ENCODE results near the gene PANK4. TPM values are rescaled to one million over a fixed set of nuclear protein-coding genes. Genes with fewer than 3 reads are reported as not detected.

PANK4 gene
- total RNA-seq, 1 donor from 2014 or later: 55.2 TPM

DNA sequence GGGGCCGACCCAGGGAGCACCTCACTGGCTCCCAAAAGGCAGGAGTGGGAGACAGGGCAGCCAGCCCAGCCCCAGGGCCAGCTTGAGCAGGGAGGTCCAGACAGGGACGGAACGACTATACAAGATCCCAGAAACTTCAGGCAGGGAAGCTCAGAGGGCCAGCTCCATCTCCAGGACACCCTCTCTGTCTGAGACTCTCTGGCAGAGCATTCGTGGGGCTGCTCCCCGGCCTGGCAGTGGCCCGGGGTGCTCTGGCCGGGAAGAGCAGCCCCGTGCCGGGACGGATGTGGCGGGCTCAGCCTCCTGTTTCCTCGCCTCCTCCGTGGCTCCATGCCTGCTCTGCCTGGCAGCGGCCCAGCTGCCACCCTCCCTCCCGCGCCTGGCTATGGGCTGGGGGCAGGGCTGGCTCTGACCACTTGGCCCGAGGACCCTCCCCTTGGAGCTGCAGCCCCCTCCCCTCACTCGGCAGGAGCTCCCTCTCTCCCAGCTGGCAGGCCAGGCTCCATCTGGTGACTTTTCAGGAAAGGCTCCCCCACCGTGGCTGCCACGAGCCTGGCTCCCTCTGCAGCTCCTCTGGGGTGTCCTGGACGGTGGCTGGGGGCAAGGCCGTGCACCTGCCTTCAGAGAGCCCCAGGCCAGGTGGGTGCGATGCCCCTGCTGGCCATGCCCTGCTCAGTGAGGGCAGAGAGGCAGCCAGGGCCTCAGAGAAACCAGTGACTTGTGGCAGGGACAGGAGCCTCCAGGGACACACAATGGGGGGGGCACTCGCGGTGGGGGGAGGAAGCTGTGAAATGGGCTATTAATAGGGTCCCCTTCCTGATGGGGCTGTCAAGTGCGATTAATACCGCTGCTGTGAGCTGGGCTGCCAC, 55.9 kb downstream of the PANK4 start:
- intact Hi-C loops (cut with micrococcal nuclease): no loop called here
- no peak for DNase-seq
- Mint-ChIP-seq H3K4me3 (no peak overlapping the region), H3K36me3 (ENCODE audit: low read depth) (no peaks in the 10 kb centered on the region), H3K27me3 (no peaks in the 10 kb centered on the region), H3K27ac (no peak overlapping the region), H3K4me1 (no peaks in the 10 kb centered on the region), H3K9me3 (no peaks in the 10 kb centered on the region)

GRCh38 chr1:2469103-2469940, 57.1 kb downstream of the PANK4 start:
- no peak for DNase-seq
- Mint-ChIP-seq H3K9me3 (no peaks in the 10 kb centered on the region), H3K4me1 (no peaks in the 10 kb centered on the region), H3K36me3 (ENCODE audit: low read depth) (no peaks in the 10 kb centered on the region), H3K27me3 (no peaks in the 10 kb centered on the region), H3K27ac (no peak overlapping the region), H3K4me3 (no peak overlapping the region)
- intact Hi-C loops (cut with micrococcal nuclease): no loop called here

GRCh38 chr1:2468540-2468939, 57.9 kb downstream of the PANK4 start:
- Mint-ChIP-seq H3K4me3 (no peak overlapping the region), H3K4me1 (no peaks in the 10 kb centered on the region), H3K36me3 (ENCODE audit: low read depth) (no peaks in the 10 kb centered on the region), H3K27me3 (no peaks in the 10 kb centered on the region), H3K27ac (no peak overlapping the region), H3K9me3 (no peaks in the 10 kb centered on the region)
- no peak for DNase-seq
- intact Hi-C loops (cut with micrococcal nuclease): no loop called here

GRCh38 chr1:2468041-2468472, 58.3 kb downstream of the PANK4 start:
- Mint-ChIP-seq H3K36me3 (ENCODE audit: low read depth) (no peaks in the 10 kb centered on the region), H3K9me3 (no peaks in the 10 kb centered on the region), H3K27me3 (no peaks in the 10 kb centered on the region), H3K4me1 (no peaks in the 10 kb centered on the region), H3K4me3 (no peak overlapping the region), H3K27ac (no peak overlapping the region)
- intact Hi-C loops (cut with micrococcal nuclease): no loop called here
- DNase-seq: peak; percentile 82

GRCh38 chr1:2466958-2467554, 59.3 kb downstream of the PANK4 start:
- Mint-ChIP-seq H3K4me3 (no peak overlapping the region), H3K36me3 (ENCODE audit: low read depth) (no peaks in the 10 kb centered on the region), H3K4me1 (no peaks in the 10 kb centered on the region), H3K27ac (no peak overlapping the region), H3K27me3 (no peaks in the 10 kb centered on the region), H3K9me3 (no peaks in the 10 kb centered on the region)
- intact Hi-C loops (cut with micrococcal nuclease): no loop called here
- peak; percentile 79 for DNase-seq

GRCh38 chr1:2466270-2466665, 60.1 kb downstream of the PANK4 start:
- Mint-ChIP-seq H3K27me3 (no peaks in the 10 kb centered on the region), H3K27ac (no peak overlapping the region), H3K4me3 (no peak overlapping the region), H3K9me3 (no peaks in the 10 kb centered on the region), H3K36me3 (ENCODE audit: low read depth) (no peaks in the 10 kb centered on the region), H3K4me1 (no peaks in the 10 kb centered on the region)
- DNase-seq: no peak
- intact Hi-C loops (cut with micrococcal nuclease): no loop called here

DNA sequence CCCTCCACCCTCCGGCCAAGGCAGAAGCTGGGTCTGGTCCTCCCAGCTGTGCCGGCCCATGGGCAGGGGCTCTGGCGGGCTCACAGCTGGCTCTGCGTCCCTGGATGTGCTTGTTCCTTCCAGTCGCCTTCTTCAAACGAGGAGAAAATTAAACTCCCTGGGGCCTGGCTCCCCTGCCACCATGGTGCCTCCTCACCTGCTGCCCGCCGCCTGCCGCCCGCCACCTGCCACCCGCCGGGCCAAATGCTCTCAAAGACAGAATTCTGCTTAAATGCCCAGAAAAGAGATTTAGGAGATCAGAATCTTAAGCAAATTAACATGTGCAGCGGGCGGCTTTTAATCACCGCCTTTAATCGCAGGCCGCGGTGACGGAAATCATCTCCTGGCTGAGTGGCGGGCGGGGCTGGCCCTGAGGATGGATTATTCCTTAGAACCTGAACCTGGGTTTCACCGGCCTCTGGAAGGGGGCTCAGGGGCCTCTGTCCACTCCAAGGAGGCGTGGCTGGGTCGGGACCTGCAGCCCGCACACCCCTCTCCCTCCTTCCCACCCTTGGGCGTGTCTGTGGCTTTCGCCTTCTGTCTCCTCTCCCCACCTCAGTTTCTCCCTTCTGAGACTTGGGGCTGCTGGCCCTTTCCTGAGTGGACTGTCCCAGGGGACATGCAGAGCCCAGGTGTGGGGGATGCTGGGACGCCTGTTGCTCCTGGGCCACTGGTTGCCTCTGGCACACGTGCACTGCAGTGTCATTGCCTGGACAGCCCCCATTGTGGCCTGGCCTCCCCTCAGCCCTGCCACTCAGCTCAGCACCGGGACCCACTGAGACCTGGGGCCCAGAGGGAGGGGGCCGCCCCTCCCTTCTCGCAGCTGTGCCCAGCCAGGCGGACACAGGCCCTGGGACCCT, 60.8 kb downstream of the PANK4 start:
- Mint-ChIP-seq H3K27ac (no peak overlapping the region), H3K36me3 (ENCODE audit: low read depth) (no peaks in the 10 kb centered on the region), H3K9me3 (no peaks in the 10 kb centered on the region), H3K4me1 (no peaks in the 10 kb centered on the region), H3K4me3 (no peak overlapping the region), H3K27me3 (no peaks in the 10 kb centered on the region)
- DNase-seq: no peak
- intact Hi-C loops (cut with micrococcal nuclease): no loop called here

DNA sequence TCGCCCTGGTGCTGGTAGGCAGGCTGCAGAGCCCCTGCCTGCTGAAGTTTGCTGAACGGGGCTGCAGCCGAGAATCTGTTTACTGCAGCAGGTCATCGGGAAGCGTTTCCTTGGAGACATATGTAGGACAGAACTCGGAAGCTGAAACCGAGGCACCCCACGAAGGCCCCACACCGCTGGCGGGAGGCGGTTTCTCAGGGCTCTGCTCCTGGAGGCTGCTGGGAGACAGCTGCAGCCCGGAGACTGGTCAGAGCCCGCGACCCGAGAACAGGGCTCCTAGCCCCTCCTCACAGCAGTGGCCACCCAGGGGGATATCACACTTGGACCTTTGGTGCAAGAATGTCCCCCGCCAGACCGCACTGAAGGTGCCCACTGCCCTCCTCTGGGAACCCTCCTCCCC, 63.0 kb downstream of the PANK4 start:
- no peak overlapping the region for H3K4me3 Mint-ChIP-seq
- no peaks in the 10 kb centered on the region for H3K9me3 Mint-ChIP-seq
- intact Hi-C loops (cut with micrococcal nuclease): no loop called here
- no peak for DNase-seq
- H3K27me3 Mint-ChIP-seq: no peaks in the 10 kb centered on the region
- no peak overlapping the region for H3K27ac Mint-ChIP-seq
- H3K36me3 Mint-ChIP-seq (ENCODE audit: low read depth): no peaks in the 10 kb centered on the region
- no peaks in the 10 kb centered on the region for H3K4me1 Mint-ChIP-seq

- Mint-ChIP-seq H3K4me1 (no peaks in the 10 kb centered on the region), H3K27me3 (no peaks in the 10 kb centered on the region), H3K9me3 (no peaks in the 10 kb centered on the region), H3K4me3 (no peak overlapping the region), H3K36me3 (ENCODE audit: low read depth) (no peaks in the 10 kb centered on the region), H3K27ac (no peak overlapping the region)
- intact Hi-C loops (cut with micrococcal nuclease): no loop called here
- no peak for DNase-seq
Measured at GRCh38 chr1:2462819-2463218, 63.6 kb downstream of the PANK4 start.

DNA sequence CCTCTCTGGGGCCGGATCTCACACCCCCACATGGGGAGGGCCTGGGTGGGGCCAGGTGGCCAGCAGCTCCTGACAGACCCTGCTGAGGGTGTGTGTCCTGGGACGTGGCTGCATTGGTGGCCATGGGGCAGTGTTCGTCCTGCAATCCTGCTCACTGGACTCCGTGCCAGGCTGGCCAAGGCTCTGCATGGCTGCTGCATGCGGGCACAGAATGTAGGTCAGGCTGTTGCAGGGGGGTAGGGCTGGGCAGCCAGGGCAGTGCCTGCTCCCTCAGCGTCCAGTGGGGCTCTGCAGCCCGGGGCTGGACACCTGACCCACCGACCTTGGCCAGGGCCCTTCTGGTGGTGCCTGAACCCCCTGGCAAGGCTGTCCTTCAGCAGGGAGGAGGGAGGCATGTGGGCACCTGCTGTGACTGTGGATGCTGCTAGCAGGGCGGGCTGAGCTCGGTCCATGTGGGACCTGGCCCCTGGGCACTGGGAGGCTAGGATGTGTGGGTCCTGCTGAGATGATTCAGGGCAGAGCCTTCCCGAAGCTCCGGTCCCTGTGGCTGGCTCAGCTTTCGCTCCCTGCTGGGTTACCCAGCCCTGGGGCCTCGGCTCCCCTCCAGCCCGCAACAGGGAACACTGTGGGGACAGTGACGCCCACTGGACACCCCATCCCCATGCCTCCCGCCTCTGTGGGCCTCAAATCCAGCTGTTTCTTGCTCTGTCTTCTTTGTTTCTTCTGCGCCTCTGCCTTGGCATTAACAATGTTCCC, 65.2 kb downstream of the PANK4 start:
- no peaks in the 10 kb centered on the region for H3K36me3 Mint-ChIP-seq (ENCODE audit: low read depth)
- H3K9me3 Mint-ChIP-seq: no peaks in the 10 kb centered on the region
- intact Hi-C loops (cut with micrococcal nuclease): no loop called here
- H3K27ac Mint-ChIP-seq: no peak overlapping the region
- no peaks in the 10 kb centered on the region for H3K27me3 Mint-ChIP-seq
- no peak for DNase-seq
- no peaks in the 10 kb centered on the region for H3K4me1 Mint-ChIP-seq
- no peak overlapping the region for H3K4me3 Mint-ChIP-seq

DNA sequence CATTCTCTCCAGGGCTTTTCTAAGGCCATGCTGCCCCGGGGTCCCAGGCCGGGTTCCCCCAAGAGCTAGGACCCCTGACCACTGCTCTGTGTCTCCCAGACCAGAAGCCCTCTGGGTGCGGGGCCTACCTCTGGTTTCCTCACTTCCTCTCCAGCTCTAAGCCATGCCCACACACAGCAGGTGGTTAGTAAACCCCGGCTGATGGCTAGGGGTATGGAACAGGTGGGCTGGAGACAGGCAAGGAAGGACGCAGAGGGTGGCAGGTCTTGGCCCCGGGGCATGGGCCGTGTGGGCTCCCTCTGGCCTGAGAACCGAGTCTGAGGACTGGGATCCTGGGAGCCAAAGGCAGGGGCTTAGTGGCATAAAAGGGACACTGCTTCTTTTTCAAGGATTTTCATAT, 66.2 kb downstream of the PANK4 start:
- intact Hi-C loops (cut with micrococcal nuclease): no loop called here
- H3K4me1 Mint-ChIP-seq: no peaks in the 10 kb centered on the region
- no peak overlapping the region for H3K27ac Mint-ChIP-seq
- no peaks in the 10 kb centered on the region for H3K27me3 Mint-ChIP-seq
- no peak for DNase-seq
- H3K36me3 Mint-ChIP-seq (ENCODE audit: low read depth): no peaks in the 10 kb centered on the region
- no peak overlapping the region for H3K4me3 Mint-ChIP-seq
- H3K9me3 Mint-ChIP-seq: no peaks in the 10 kb centered on the region

- Mint-ChIP-seq H3K27ac (no peak overlapping the region), H3K4me1 (no peaks in the 10 kb centered on the region), H3K27me3 (no peaks in the 10 kb centered on the region), H3K4me3 (no peak overlapping the region), H3K36me3 (ENCODE audit: low read depth) (no peaks in the 10 kb centered on the region), H3K9me3 (no peaks in the 10 kb centered on the region)
- no peak for DNase-seq
- intact Hi-C loops (cut with micrococcal nuclease): no loop called here
Measured at GRCh38 chr1:2459757-2460156, 66.6 kb downstream of the PANK4 start.
